ENCODE data around the gene ZFP36.

DNA sequence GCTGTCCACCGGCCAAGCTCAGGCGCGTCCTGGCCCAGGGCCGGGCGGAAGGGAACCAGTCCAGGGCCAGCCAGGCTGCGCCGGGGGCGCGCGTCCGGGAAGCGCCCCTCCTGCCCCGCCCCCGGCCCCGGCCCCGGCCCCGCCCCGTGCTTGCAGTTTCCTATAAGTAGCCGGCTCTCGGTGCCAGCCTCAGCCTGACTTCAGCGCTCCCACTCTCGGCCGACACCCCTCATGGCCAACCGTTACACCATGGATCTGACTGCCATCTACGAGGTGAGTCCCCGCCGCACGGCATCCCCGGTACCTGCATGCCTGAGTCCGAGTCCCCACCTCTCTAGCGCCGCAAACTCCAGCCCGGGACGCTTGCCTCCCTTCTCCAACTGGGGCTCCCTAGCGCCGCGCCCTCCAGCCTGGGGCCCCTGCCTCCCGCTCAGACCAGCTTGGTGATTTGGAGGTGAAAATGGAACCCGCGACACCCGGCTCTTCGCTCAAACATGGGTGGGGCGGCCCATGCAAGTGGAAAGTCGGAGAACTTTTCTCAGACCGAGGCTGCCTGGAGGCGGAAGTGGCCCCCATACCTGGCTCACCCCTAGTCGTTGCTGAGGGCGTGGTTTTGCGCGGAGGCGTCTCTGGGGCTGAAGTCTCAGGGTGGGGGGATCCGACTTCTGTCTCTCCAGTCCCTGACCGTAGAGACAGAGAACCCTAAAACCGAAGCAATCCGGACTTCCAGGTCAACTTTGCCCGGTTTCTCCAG, at the start of gene ZFP36:
- TF ChIP-seq CTCF (IDR thresholded peaks at IDR 0.05) (peak in 1 of 6 experiments; percentile 4), POLR2A (IDR thresholded peaks at IDR 0.05) (peak; percentile 96 to 100 (median 99))

Measured in upper lobe of left lung (tissue), 4 donors.